ENCODE data around the gene HDDC3. TPM values are rescaled to one million over a fixed set of nuclear protein-coding genes. Genes with fewer than 3 reads are reported as not detected.
A peak's percentile ranks its signal among the peaks of the same experiment; 100 is the strongest.

Gene HDDC3
- total RNA-seq, 1 experiment from 2014 or later = 5.3 TPM

- H3K27me3 ChIP-seq (ENCODE audit: control insufficient read depth, insufficient read depth, low read length) = no peaks in the 10 kb centered on the region
- BruUV-seq (replicated peaks) = no TSS peak
- no peak for DNase-seq (ENCODE audit: low read depth, low spot score)
- H3K36me3 ChIP-seq (ENCODE audit: control insufficient read depth, insufficient read depth, low read length) = peaks cover 2% of the 10 kb centered on the region; the same call in 1 of the 2 replicates
- ATAC-seq = no peak
- in situ Hi-C loops (cut with HindIII; ENCODE audit: low pct_unique_long_range_greater_than_20kb, low sequenced_read_pairs) (no loop called here), intact Hi-C loops (cut with micrococcal nuclease; ENCODE audit: unreplicated experiment) (no loop called here)
- TF ChIP-seq SIN3A (IDR thresholded peaks at IDR 0.05; ENCODE audit: borderline replicate concordance, insufficient read depth, low read depth, low read length) = no peak
- no peak for TF ChIP-seq POLR2AphosphoS5 (IDR thresholded peaks at IDR 0.05; ENCODE audit: low read depth, low read length)
- no peak for TF ChIP-seq CTCF (IDR thresholded peaks at IDR 0.05)
- TF ChIP-seq REST (IDR thresholded peaks at IDR 0.05; ENCODE audit: insufficient read depth in 1 of 2, low read depth in 2 of 2, low read length in 1 of 2) = no peak
- TF ChIP-seq TCF7L2 (IDR thresholded peaks at IDR 0.05; ENCODE audit: low read depth, low read length) = no peak
- ChIA-PET CTCF (no interaction called here), POLR2A (no interaction called here)
- H3K27ac ChIP-seq (ENCODE audit: low read length) = no peak overlapping the region
- peaks cover 14% of the 10 kb centered on the region for H3K4me1 ChIP-seq (ENCODE audit: control insufficient read depth, insufficient read depth, low read length)
- no peak overlapping the region for H3K4me3 ChIP-seq (ENCODE audit: low read depth in 2 of 2, low read length in 2 of 2)
- no peaks in the 10 kb centered on the region for H3K9me3 ChIP-seq (ENCODE audit: control insufficient read depth, insufficient read depth, low read depth, low read length)
Measured at GRCh38 chr15:90936823-90937222, 4.5 kb upstream of the HDDC3 start.

GRCh38 chr15:90934949-90935751 is 2.8 kb upstream of the HDDC3 start, which contains the start of gene UNC45A:
Gene UNC45A, plus strand, starts transcription at chr15:90935285. Its CDS starts 40 bp downstream, at chr15:90935325.
- in situ Hi-C loops (cut with HindIII; ENCODE audit: low pct_unique_long_range_greater_than_20kb, low sequenced_read_pairs) (no loop called here), intact Hi-C loops (cut with micrococcal nuclease; ENCODE audit: unreplicated experiment) (no loop called here)
- Histone ChIP-seq H3K36me3 (ENCODE audit: control insufficient read depth, insufficient read depth, low read length) (peaks cover 2% of the 10 kb centered on the region; the same call in 1 of the 2 replicates), H3K4me1 (ENCODE audit: control insufficient read depth, insufficient read depth, low read length) (peaks cover 25% of the 10 kb centered on the region), H3K9me3 (ENCODE audit: control insufficient read depth, insufficient read depth, low read depth, low read length) (no peaks in the 10 kb centered on the region), H3K4me3 (ENCODE audit: low read depth in 2 of 2, low read length in 2 of 2) (peak within 1 kb of the TSS; percentile 81 to 82), H3K27me3 (ENCODE audit: control insufficient read depth, insufficient read depth, low read length) (no peaks in the 10 kb centered on the region), H3K27ac (ENCODE audit: low read length) (peak within 1 kb of the TSS; percentile 80)
- peak; percentile 82 for ATAC-seq
- peak; percentile 57; the same call in 1 of the 2 replicates for TF ChIP-seq POLR2AphosphoS5 (IDR thresholded peaks at IDR 0.05; ENCODE audit: low read depth, low read length)
- no peak for TF ChIP-seq TCF7L2 (IDR thresholded peaks at IDR 0.05; ENCODE audit: low read depth, low read length)
- no peak for TF ChIP-seq CTCF (IDR thresholded peaks at IDR 0.05)
- TF ChIP-seq SIN3A (IDR thresholded peaks at IDR 0.05; ENCODE audit: borderline replicate concordance, insufficient read depth, low read depth, low read length) = 0 out of 2 replicates have a peak, but pooled peaks have one; percentile 62
- TF ChIP-seq REST (IDR thresholded peaks at IDR 0.05; ENCODE audit: insufficient read depth in 1 of 2, low read depth in 2 of 2, low read length in 1 of 2) = no peak
- no peak for DNase-seq (ENCODE audit: low read depth, low spot score)
- POLR2A ChIA-PET = interaction anchor here (0.6 to 0.7 kb wide), 3 partner anchors 21 to 1572 kb away, joined by 3 read pairs; no protein-coding TSS in a partner anchor
- CTCF ChIA-PET = interaction anchor here (0.6 kb wide), 2 partner anchors 220 to 934 kb away, joined by 3 to 6 read pairs; no protein-coding TSS in a partner anchor
- no TSS peak for BruUV-seq (replicated peaks)
